Activated CD4-positive, CD25-positive, alpha-beta regulatory T cell treated with anti-CD3 and anti-CD28 coated beads, Interleukin-2, amount 50 U/mL, for 72 hours (primary cell): Measurements from ENCODE around the gene CEACAM19.
"Not testable (repeated sequence)": the region's sequence is repeated elsewhere in the genome, so short reads cannot be mapped to it uniquely, and the experiment has no call there.

Source experiments
- DNase-seq: peaks from one replicate; pipeline ENCODE4 v3.0.0; 2021

CEACAM19 gene

DNA sequence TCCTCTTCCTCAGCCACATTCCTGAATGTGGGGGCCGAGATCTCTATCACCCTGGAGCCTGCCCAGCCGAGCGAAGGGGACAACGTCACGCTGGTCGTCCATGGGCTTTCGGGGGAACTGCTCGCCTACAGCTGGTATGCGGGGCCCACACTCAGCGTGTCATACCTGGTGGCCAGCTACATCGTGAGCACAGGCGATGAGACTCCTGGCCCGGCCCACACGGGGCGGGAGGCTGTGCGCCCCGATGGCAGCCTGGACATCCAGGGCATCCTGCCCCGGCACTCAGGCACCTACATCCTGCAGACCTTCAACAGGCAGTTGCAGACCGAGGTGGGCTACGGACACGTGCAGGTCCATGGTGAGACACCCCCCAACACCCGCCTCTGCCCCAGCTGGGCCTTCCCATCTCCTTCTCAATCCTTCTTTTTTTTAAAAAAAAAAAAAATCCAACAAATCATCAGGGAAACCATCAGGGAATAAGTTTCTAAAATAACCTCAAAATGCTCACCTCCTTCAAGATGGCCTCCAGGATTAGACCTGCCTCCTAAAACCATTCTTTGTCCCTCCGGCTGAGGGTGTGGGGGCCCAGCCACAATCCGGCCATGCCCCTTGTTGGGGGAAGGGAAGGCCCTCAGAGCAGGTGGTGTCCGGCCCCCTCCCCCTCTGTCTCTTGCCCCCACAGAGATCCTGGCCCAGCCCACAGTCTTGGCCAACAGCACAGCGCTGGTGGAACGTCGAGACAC lies 32.2 kb downstream of the CEACAM19 start:
- no peak for DNase-seq

DNA sequence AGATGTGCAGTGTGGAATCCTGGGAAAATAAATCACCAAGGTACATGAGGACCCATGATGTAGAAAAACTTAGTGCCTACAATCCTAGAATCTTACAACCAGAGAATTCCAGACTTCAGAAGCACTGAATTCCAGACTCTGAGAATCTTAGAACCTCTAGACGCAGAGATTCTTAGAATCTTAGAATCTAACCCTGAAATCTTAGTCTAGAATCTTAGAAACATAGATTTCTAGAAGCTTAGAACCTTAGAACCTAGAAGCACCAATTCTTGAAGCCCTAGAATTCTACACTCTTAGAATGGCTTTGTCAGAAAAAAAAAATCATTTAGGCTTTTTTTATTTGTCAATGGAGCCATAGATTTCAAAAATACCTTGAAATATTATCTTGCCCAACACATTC lies 33.7 kb downstream of the CEACAM19 start:
- DNase-seq = no peak

DNA sequence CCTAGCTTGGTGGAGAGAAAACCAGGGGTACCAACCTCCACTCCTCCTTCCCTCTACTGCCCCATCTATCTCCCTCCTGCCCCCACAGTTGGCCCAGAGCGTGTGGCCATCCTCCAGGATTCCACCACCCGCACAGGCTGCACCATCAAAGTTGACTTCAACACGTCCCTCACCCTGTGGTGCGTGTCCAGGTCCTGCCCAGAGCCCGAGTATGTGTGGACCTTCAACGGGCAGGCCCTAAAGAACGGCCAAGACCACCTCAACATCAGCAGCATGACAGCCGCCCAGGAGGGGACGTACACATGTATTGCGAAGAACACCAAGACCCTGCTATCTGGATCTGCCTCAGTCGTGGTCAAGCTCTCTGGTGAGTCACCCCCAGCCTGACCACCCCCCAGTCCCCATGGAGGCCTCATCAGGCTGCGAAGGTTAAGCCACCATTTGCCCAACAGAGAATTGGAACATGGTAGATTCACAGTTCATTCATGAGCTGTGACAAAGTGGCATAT lies 34.3 kb downstream of the CEACAM19 start:
- DNase-seq = no peak

DNA sequence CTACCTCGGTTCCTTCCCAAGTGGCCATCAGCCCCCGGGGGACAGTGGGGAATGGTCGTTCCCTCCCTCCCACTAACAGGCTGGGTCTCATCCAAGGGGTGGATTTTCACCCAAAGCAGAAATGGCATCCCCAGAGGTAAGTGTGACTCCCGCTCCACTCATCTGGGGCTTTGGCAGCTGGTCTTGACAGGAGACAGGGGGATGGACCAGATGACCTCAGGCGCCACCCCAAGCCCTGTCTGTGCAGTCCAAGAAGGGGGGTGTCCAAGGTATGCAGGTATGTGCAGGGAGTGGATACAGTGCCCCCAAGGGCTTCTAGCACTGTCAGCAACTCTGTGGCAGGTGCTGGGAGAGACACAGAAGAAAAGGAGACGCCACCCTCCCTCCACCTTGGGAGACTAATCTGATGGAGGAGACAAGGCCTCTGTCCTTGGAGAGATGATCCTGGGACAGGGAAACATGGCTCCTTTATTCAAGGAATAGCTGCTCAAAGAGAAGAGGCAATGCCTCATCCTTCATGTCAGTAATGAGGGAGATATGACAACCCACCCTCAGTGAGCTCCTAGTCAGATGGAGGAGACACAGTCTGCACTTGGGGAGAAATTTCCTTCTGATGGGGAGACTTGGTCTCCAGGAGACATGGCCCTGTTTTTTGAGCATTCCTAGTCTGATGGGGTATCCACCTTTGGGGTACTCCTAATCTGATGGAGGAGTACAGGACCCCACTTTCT lies 35.4 kb downstream of the CEACAM19 start:
- no peak for DNase-seq

DNA sequence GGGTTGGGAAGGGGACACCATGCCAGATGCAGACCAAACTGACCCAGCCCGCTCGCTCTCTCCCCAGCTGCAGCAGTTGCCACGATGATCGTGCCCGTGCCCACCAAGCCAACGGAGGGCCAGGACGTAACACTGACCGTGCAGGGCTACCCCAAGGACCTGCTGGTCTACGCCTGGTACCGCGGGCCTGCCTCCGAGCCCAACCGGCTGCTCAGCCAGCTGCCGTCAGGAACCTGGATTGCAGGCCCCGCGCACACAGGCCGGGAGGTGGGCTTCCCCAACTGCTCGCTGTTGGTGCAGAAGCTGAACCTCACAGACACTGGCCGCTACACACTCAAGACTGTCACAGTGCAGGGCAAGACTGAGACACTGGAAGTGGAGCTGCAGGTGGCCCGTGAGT lies 36.5 kb downstream of the CEACAM19 start:
- no peak for DNase-seq

DNA sequence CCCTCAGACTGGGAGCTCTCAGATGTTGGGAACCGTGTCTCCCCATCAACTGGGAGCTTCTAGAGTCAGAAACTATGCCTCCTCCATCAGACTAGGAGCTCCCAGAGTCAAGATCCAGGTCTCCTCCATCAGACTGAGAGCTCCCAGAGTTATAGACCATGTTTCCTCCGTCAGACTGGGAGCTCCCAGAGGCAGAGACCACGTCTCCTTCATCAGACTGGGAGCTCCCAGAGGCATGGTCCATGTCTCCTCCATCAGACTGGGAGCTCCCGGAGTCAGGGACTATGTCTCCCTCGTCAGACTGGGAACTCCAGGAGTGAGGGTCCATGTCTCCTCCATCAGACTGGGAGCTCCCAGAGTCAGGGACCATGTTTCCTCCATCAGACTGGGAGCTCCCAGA lies 37.7 kb downstream of the CEACAM19 start:
- no peak for DNase-seq

DNA sequence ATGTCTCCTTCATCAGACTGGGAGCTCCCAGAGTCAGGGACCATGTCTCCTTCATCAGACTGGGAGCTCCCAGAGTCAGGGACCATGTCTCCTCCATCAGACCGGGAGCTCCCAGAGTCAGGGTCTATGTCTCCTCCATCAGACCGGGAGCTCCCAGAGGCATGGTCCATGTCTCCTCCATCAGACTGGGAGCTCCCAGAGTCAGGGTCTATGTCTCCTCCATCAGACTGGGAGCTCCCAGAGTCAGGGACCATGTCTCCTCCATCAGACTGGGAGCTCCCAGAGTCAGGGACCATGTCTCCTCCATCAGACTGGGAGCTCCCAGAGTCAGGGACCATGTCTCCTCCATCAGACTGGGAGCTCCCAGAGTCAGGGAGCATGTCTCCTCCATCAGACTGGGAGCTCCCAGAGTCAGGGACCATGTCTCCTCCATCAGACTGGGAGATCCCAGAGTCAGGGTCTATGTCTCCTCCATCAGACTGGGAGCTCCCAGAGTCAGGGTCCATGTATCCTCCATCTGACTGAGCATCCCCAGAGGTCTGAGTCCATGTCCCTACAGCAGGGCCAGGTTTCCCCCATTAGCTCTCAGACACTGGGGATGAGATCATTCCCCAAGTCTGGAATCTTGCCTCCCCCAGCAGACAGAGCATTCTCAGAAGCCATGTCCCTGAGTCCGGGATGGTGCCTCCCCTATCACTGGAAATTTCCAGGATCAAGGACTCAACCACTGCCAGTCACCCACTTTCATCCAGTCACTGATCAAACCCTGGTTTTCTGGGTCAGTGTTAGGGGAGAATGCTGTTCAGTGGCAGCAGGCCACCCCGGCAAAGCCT lies 38.4 kb downstream of the CEACAM19 start:
- DNase-seq = not testable (repeated sequence)

DNA sequence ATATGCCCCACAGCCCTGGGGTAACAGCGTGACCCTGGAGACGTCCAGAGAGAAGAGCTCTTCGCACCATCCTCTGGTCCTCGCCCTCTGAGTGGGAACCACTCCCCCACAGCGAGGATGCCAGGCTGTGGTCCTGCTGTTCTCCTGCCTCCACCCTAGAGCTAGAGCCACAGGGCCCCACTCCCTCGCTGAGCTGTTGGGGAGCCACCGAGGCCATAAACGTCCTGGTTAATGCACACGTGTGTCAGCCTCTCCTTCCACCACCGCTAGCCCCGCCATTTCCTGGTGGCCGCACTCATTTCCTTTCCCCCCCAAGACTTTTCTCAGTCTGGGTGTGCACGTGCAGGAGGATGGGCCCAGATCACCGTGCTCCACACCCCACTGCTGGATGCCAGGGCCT lies 39.2 kb downstream of the CEACAM19 start:
- no peak for DNase-seq

DNA sequence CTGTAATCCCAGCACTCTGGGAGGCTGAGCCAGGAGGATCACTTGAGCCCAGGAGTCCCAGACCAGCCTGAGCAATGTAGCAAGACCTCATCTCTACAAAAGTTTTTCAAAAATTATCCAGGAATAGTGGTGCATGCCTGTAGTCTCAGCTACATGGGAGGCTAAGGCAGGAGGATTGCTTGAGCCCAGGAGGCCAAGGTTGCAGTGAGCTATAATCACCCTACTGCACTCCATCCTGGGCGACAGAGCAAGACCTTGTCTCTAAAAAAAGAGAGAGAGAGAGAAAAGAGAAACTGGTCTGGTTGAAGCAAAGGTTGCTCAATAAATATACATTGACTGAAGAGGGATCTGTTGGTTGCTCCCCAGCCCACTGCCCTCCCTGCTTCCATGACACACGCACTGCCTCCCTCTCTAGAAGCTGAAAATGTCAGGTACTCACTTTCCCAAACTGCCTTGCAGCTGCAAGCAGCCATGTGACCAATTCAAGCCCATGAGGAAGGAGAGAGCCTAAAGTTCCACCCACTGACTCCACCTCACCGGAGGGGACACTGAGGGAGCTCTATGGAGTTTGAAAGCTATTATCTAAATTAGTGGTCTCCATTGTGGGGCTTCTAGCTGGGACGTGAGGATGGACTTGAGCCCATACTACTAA lies 41.7 kb downstream of the CEACAM19 start:
- no peak for DNase-seq

DNA sequence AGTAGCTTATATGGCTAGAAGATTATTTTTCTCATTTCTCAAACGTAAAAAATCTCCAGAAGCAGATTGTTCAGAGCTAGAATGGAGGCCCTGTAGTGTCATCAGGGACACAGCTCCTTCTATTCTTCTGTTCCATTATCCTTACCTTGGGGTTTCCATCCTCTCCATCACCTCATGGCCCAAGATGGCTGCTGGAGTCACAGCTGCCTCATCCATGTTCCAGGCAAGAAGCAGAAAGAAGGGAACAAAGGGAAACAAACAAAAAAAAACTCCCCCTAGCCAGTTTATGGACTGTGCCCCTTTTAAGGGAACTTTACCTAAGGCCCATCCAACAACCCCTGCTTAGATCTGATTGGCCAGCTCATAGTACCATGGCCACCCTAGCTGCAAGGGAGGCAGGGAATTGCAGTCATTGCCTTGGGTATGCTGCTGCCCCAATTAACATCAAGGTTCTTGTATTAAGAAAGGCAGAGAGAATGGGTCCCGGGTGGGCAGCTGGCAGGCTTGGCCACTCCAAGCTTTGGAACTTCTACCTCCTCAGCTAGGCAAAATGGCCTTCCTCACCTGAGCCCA lies 43.4 kb downstream of the CEACAM19 start:
- no peak for DNase-seq

DNA sequence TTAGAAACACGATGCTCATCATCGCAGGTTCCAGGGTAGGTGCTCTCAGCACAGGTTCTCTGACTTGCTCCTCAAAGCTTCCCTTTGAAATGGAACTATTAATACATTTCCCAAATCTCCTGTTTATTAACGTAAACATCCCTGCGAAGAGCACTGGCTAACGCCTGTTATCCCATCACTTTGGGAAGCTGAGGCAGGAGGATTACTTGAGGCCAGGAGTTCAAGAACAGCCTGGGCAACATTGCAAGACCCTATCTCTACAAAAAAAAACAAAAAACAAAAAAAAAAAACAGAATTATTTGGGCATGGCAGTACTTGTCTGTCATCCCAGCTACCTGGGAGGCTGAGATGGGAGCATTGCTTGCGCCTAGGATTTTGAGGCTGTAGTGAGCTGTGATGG lies 46.3 kb downstream of the CEACAM19 start:
- DNase-seq = no peak

DNA sequence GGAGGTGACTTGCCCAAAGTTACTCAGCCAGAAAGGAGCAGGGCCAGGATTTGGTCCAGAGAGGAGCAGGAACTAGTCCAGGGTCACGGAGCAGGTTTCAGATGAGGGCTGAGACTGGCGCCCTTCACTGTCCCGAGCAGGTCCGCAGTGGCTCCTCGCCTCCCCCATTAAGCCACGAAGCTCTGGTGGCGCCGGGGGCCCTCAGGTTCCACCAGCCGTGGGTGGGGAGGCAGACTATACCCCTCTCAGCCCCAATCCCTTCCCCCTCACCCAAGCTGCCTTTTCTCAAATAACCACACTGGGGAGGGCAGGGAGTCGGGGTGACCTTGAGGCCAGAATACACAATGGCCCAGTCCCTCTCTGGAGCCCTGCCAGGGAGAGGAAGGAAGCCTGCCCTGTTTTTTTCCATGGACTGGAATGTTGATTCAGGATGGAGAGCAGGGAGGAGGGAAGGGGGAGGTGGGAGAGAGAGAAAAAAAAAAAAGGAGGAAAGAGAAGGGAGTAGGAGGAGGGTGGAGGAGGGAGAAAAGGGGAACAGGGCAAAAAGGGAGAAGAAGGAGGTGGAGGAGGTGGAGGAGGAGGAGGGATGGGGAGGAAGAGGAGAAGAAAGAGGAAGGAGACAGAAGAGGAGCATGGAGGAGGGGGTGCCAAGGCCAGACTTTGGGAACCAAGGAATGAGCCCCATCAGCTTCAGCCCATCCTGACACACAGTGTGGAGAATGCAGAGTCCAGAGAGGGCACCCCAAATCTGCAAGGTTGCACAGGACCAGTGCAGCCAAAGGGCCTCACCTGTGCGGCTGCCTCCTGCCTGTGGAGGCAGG lies 47.4 kb downstream of the CEACAM19 start:
- DNase-seq = no peak

DNA sequence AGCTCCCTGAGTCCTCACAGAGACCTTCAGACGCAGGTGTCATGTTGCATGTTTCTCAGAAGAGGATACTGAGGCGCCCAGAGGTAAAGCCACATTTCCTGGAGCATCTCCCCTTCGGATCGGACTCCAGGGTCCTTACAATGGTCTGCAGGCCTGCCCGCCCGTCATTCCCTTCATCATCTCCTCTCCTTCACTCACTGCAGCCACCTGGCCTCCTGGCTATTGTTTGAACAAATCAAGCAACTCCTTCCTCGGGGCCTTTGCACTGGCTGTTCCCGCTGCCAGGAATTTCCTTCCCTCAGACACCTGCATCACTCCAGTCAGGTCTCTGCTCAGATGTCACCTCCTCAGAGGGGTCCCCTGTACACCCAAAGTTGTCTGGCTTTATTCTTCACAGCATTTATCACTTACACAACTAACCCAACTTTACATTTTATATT lies 48.0 kb downstream of the CEACAM19 start:
- DNase-seq = no peak

DNA sequence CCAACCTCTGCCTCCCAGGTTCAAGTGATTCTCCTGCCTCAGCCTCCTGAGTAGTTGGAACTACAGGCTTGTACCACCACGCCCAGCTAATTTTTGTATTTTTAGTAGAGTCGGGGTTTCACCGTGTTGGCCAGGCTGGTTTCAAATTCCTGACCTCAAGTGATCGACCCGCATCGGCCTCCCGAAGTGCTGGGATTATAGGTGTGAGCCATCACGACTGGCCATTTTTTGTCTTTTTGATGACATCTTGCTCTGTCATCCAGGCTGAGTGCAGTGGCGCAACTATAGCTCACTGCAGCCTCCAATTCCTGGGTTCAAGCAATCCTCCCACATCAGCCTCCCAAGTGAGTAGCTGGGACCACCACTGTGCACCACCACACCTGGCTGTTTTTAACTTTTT lies 49.1 kb downstream of the CEACAM19 start:
- not testable (repeated sequence) for DNase-seq

DNA sequence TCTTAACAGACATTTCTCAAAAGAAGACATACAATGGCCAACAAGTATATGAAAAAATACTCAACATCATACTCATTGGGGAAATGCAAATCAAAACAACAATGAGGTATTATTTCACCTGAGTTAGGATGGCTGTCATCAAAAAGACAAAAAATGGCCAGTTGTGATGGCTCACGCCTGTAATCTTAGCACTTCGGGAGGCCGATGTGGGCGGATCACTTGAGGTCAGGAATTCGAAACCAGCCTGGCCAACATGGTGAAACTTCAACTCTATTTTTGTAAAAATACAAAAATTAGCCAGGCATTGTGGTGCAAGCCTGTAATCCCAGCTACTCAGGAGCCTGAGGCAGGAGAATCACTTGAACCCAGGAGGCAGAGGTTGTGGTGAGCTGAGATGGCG lies 49.7 kb downstream of the CEACAM19 start:
- no peak for DNase-seq

DNA sequence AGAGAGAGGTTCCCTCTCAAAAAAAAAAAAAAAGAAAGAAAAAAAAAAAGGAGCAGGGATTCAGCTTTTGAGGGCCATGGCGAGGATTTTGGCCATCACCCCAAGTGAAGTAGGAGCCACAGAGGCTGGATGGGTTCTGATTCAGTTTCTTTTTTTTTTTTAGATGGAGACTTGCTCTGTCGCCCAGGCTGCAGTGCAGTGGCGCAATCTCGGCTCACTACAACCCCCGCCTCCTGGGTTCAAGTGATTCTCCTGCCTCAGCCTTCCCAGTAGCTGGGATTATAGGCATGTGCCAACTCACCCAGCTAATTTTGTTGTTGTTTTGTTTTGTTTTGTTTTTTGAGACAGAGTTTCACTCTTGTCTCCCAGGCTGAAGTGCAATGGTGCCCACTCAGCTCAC lies 50.1 kb downstream of the CEACAM19 start:
- DNase-seq = not testable (repeated sequence)

DNA sequence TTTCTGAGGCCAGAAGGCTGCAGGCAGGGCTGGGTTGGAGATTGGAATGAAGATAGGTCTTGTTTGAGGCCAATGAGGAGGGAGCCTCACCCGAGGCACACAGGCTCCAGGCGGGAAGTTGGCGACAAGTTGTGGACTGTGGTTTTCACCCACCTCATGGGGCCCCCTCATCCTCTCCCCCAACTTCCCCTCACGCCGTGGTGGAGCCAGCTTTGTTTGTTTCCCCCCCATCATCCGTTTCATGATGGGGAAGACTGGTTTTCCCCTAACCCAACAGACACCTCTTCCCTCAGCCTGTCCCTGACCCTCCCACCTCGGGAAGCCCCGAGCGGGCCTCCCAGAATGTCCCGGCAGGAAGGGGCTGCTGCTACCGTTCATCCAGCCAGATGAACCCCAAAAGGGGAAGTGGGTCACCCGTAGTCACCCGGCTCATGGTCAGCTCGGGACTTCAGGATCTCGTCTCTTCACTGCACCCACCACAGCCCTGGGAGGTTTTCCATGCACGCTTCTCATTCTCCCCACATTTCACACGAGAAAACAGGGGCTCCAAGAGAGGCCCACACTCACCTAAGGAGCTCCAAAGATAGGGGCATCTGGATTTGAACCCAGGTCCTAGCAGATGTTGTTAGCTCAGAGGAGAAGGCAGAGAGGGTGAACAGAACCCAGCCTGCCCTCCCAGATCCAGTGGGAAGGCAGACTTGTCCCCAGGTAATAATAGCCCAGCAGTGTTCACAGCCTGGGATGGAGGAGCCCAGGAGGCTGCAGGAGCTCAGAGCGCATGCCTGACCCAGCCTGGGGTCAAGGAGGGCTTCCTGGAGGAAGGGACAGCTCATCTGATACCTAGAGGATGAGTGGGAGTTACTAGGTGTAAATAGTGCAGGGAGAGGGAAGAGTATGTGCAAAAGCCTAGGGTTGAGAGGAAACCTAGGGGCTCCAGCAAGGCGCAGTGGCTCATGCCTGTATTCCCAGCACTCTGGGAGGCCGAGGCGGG lies 51.1 kb downstream of the CEACAM19 start:
- no peak for DNase-seq

DNA sequence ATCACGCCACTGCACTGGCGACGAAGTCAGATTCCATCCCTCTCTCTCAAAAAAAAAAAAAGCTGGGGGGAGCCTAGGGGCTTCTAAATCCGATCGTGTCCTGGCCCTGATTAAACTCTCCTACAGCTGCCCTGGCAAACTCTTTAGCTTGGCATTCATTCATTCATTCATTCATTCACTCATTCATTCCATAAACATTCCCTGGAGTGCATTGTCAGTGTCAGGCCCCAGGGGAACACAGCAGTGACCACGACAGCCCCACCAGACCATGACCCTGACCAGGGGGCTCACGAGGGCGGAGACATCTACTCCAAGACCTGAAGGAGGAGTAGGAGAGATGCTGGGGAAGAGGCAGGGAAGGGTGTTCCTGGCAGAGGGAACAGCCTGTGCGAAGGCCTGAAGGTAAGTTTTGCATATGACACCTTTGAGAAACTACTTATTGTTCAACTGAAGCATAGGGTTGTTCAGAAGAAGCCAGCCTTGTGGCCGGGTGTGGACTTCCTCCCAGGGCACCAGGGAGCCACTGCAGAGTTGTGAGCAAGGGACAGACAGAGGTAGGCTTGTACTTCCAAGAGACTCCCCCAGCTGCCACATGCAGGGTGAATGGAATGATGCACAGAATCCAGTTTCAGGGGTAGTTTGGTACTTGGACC lies 52.1 kb downstream of the CEACAM19 start:
- no peak for DNase-seq

DNA sequence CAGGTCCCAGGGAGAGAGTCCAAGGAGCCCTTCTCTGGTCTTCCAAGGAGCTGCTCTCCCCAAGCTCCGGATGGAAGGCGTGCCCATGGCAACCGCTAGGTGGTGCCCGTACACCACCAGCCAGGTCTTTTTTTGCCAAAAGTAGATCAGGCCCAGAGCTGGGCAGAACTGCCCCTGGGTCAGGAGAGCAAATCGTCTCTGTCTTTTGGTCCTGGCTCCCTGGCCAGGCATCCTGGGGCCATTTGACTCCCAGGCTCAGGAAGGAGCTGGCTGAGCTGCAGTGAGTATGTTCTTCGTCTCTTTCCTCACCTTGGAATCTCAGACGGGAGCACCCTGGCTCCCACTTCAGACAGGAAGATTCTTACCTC lies 52.7 kb downstream of the CEACAM19 start:
- DNase-seq = peak; percentile 81

DNA sequence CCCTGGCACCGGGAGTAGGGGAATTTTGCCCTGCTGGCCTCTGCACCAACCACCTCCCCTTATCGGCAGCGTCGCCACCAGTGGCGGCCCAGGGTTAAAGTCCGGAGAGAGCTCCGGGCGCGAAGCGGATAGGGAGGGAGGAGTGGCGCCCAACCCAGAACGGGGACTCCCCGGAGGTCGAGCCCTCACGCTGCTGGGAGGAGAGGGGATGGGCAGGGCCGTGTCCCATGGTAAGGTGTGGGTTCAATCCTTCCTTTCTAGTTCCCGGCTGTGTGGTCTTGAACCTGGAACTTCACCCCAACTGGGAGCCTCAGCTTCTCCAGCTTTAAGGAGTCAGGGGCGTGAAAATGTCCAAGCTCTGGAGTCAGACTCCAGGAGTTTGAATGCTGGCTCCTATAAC lies 54.0 kb downstream of the CEACAM19 start:
- no peak for DNase-seq
